ENCODE measurements around the gene PAX3. TPM values are rescaled to one million over a fixed set of nuclear protein-coding genes. Genes with fewer than 3 reads are reported as not detected.

Gene PAX3
- total RNA-seq, 2 experiments from 2014 or later: not detected

Other genes with a start within 250 kb of the PAX3 start
- under 1 TPM; 0.55 to 0.67 TPM for gene SGPP2, start 125.5 kb upstream of the PAX3 start, total RNA-seq